Astrocyte of the spinal cord (primary cell): ENCODE results near the gene P2RX7.

ENCODE experiments used
- DNase-seq: peaks from one replicate; pipeline ENCODE4 v3.0.0; 2011; ENCODE audit warnings: low read depth, low spot score
- H3K4me3 ChIP-seq: 2 replicates; pipeline ENCODE4 v1.5.1; 2011; ENCODE audit warnings: low read depth, mild to moderate bottlenecking, low read length, moderate library complexity
- CTCF ChIP-seq: IDR thresholded peaks from 2 replicates; pipeline ENCODE4 v1.5.1; 2012; ENCODE audit warnings: low read depth, mild to moderate bottlenecking, low read length, inconsistent platforms
- in situ Hi-C: cut with HindIII; loops from 2 replicates; pipeline ENCODE4 v1.10.0; 2017; ENCODE audit warnings: low sequenced_read_pairs

P2RX7 gene

DNA sequence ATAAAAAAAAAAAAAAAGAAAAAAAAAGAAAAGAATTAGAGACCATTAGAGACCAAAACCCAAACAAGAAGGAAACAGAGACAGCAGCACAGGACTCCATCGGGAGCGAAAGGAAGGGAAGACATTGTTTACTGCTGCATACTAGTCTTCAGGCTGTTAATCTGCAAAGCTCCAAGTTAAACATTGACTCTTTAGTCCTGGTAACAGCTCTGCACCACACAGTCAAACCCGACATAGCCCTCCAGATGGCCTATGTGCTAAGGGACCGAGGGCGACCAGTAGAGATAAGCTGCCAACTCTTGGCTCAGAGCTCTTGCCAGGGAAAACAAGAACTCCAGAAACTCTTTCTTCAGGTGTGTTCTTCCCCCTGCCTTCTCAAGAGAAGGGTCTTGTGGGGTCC, 85.1 kb downstream of the P2RX7 start:
- TF ChIP-seq CTCF = no peak
- no peak overlapping the region for H3K4me3 ChIP-seq
- no peak for DNase-seq
- in situ Hi-C loops = no loop called here

DNA sequence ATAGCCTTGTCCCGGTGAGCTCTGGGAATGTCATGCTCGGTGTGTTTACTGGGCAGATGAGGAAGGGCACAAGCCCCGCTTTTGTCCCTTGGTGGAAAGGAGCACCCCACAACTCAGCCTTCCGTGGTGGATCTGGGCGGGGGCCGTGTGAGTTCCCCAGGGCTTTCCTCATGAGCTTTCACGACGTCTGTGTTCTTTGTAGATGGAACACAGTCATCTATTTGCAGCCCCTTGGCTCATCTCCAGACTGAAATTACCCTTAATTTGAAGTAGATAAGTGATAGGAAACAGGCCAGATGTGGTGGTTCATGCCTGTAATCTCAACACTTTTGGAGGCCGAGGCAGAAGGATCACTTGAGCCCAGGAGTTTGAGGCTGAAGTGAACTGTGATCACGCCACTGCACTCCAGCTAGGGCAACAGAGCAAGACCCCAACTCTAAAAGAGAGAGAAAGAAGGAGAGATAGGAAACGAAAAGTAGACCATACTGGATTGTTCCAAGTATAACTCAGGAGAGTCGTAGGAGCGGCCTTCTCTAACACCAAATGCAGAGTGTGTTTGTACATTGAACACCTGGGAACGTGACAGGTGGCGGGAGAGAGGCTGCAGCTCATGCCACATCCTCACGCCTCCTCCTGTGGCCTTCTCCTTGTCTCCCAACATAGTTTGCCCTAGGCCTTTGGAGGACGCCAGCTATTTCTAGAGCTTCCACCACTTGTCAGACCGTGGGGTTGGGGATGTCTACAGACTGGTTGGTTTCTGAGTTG, 86.1 kb downstream of the P2RX7 start:
- no peak overlapping the region for H3K4me3 ChIP-seq
- no peak for TF ChIP-seq CTCF
- in situ Hi-C loops = no loop called here
- no peak for DNase-seq

- no peak for DNase-seq
- in situ Hi-C loops = no loop called here
- TF ChIP-seq CTCF = no peak
- H3K4me3 ChIP-seq = no peak overlapping the region
Observed at GRCh38 chr12:121219353-121219986, 86.8 kb downstream of the P2RX7 start.

DNA sequence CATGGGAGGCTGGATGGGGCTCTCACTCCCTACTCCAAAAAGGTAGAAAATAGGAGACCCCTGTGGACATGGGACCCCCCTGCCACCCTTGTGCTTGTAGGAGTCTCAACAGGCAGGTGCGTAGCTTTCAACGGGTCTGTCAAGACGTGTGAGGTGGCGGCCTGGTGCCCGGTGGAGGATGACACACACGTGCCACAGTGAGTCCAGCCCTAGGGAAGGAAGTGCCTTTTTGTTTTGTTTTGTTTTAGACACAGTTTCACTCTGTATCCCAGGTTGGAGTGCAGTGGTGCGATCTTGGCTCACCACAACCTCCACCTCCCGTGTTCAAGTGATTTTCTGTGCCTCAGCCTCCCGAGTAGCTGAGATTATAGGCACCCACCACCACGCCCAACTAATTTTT, 90.2 kb downstream of the P2RX7 start:
- in situ Hi-C loops = no loop called here
- DNase-seq = no peak
- no peak overlapping the region for H3K4me3 ChIP-seq
- TF ChIP-seq CTCF = no peak

GRCh38 chr12:121223292-121224285, 90.9 kb downstream of the P2RX7 start:
- no peak overlapping the region for H3K4me3 ChIP-seq
- TF ChIP-seq CTCF = peak; percentile 29
- DNase-seq = no peak
- in situ Hi-C loops = no loop called here

GRCh38 chr12:121224591-121224990, 91.9 kb downstream of the P2RX7 start:
- TF ChIP-seq CTCF = no peak
- H3K4me3 ChIP-seq = no peak overlapping the region
- no peak for DNase-seq
- in situ Hi-C loops = no loop called here
